Spleen (tissue), 11 donors: Measurements from ENCODE around the gene TEKTIP1. TPM values are rescaled to one million over a fixed set of nuclear protein-coding genes. Genes with fewer than 3 reads are reported as not detected.
"Not testable (repeated sequence)": the region's sequence is repeated elsewhere in the genome, so short reads cannot be mapped to it uniquely, and the experiment has no call there.

Experiments
- DNase-seq: peaks from one replicate; pipeline ENCODE4 v3.0.0-alpha.2; 2020
- H3K27ac ChIP-seq, 8 donors: fragments of 200-600 bp; sonication (generic) in 7 of 8; 1 replicate in 4 of 8; 2 replicates in 4 of 8; pipeline versions ENCODE4 v1.5.0 to v1.8.0; 2016 to 2021; ENCODE audit warnings: inconsistent platforms in 4 of 8, mild to moderate bottlenecking in 4 of 8, moderate library complexity in 1 of 8
- H3K27me3 ChIP-seq, 7 donors: fragments of 200-600 bp; sonication (generic) in 6 of 7; replicated peaks in 1 of 7; 1 replicate in 4 of 7; 2 replicates in 3 of 7; pipeline versions ENCODE4 v1.5.0 to v1.8.0; 2016 to 2021; ENCODE audit warnings: inconsistent platforms in 3 of 7, mild to moderate bottlenecking in 1 of 7
- H3K36me3 ChIP-seq, 6 donors: fragments of 200-600 bp; sonication (generic) in 5 of 6; 1 replicate in 4 of 6; 2 replicates in 2 of 6; pipeline versions ENCODE4 v1.5.0 to v1.8.0; 2016 to 2021; ENCODE audit warnings: inconsistent platforms in 2 of 6
- H3K4me1 ChIP-seq, 6 donors: fragments of 200-600 bp; sonication (generic) in 5 of 6; 1 replicate in 3 of 6; 2 replicates in 3 of 6; pipeline versions ENCODE4 v1.5.0 to v1.8.0; 2016 to 2021; ENCODE audit warnings: inconsistent platforms in 3 of 6
- H3K4me3 ChIP-seq, 8 donors: fragments of 200-600 bp; sonication (generic) in 7 of 8; 1 replicate in 4 of 8; 2 replicates in 4 of 8; pipeline versions ENCODE4 v1.5.0 to v1.8.0; 2016 to 2021; ENCODE audit warnings: inconsistent platforms in 4 of 8, mild to moderate bottlenecking in 4 of 8, moderate library complexity in 2 of 8
- H3K9me3 ChIP-seq, 8 donors: fragments of 200-600 bp; sonication (generic) in 7 of 8; 1 replicate in 4 of 8; 2 replicates in 4 of 8; pipeline versions ENCODE4 v1.5.0 to v1.8.0; 2016 to 2021; ENCODE audit warnings: inconsistent platforms in 4 of 8
- POLR2A ChIP-seq, 3 donors: fragments of 450-650 bp; IDR thresholded peaks; one replicate each; pipeline ENCODE4 v1.5.1; 2017; ENCODE audit warnings: antibody characterized with exemption in 3 of 3, mild to moderate bottlenecking in 1 of 3
- POLR2AphosphoS5 ChIP-seq, 3 donors: sonication (generic); formaldehyde crosslinking; IDR thresholded peaks; one replicate each; pipeline ENCODE4 v1.5.1; 2017; ENCODE audit warnings: antibody characterized with exemption in 3 of 3
- WGBS, 5 donors: extraction: QIAGEN DNeasy Blood & Tissue Kit in 3 of 5; methylation state at CpG; one replicate each; pipeline versions ENCODE4 v1.1.5 to v1.1.7; 2013 to 2018; 5-methylcytosine and 5-hydroxymethylcytosine counted together
- intact Hi-C: fragments of 100-400 bp; cut with DNase I; formaldehyde crosslinking; loops from one replicate; pipeline ENCODE4 v1.15.0; 2023; ENCODE audit warnings: low total_unique reads
- polyA plus RNA-seq, 3 donors: library from polyadenylated mRNA; stranded (reverse); fragments of 200-250 nt; gene quantifications; one replicate each; pipeline ENCODE4 v1.2.1, GENCODE V29; 2013
- total RNA-seq, 7 donors: library from RNA; depleted of rRNA in 3 of 7; stranded (reverse); fragments of >200 nt in 3 of 7; fragmentation: NEBNext Ultra II Directional in 4 of 7; extraction: Animal tissue kit (Norgen Biotek cat#: 25700) in 4 of 7; gene quantifications; one replicate each; pipeline versions ENCODE4 v1.1.0 to v1.2.1, GENCODE V29; 2016 to 2021
- TF ChIP-seq, protein P1 (sequence below), 11 experiments: fragments of 200-600 bp in 7 of 11; fragments of 450-650 bp in 4 of 11; sonication (generic) in 4 of 11; IDR thresholded peaks in 8 of 11; conservative IDR thresholded peaks in 3 of 11; 1 replicate in 7 of 11; 2 replicates in 4 of 11; pipeline versions ENCODE4 v1.4.0 to v1.8.0; 2016 to 2021; ENCODE audit warnings: antibody characterized with exemption in 11 of 11, inconsistent platforms in 4 of 11, mild to moderate bottlenecking in 1 of 11
- donor health status: healthy with polysubstance abuse.
- donor health status: DM: no; HTN: no; CAD: no; lungs with moderate emphysema.
- donor health status: DM: no; HTN: no; CAD: no.
- donor health status: Bipolar disorder and iron deficiency.
- donor health status: healthy.
- donor health status: DM: no; HTN: no; CAD: no.
- donor health status: DM: yes; HTN: yes; CAD: no.

The TEKTIP1 gene
- total and polyA plus RNA-seq, 10 donors, result 1.2 to 7.4 (median 3.1) TPM; not detected in 1

- no peak overlapping the region for H3K4me3 ChIP-seq
- H3K36me3 ChIP-seq, result no peaks in the 10 kb centered on the region
- 72 to 81% (median 74%) methylated on average over 17 of the region's 17 CpGs for WGBS, 5 donors
- no peaks in the 10 kb centered on the region for H3K27me3 ChIP-seq
- peaks cover 0 to 20% (median 6%) of the 10 kb centered on the region in 6 donors for H3K4me1 ChIP-seq
- no peak overlapping the region for H3K27ac ChIP-seq
- no peak for DNase-seq
- H3K9me3 ChIP-seq, result no peaks in the 10 kb centered on the region
- TF ChIP-seq POLR2A (IDR thresholded peaks at IDR 0.05) (no peak), POLR2AphosphoS5 (IDR thresholded peaks at IDR 0.05) (no peak)
- TF ChIP-seq, protein P1, sequence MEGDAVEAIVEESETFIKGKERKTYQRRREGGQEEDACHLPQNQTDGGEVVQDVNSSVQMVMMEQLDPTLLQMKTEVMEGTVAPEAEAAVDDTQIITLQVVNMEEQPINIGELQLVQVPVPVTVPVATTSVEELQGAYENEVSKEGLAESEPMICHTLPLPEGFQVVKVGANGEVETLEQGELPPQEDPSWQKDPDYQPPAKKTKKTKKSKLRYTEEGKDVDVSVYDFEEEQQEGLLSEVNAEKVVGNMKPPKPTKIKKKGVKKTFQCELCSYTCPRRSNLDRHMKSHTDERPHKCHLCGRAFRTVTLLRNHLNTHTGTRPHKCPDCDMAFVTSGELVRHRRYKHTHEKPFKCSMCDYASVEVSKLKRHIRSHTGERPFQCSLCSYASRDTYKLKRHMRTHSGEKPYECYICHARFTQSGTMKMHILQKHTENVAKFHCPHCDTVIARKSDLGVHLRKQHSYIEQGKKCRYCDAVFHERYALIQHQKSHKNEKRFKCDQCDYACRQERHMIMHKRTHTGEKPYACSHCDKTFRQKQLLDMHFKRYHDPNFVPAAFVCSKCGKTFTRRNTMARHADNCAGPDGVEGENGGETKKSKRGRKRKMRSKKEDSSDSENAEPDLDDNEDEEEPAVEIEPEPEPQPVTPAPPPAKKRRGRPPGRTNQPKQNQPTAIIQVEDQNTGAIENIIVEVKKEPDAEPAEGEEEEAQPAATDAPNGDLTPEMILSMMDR (IDR thresholded peaks at IDR 0.05 in 8 of 11, conservative IDR thresholded peaks at IDR 0.05 in 3 of 11), result no peak
- intact Hi-C loops, result no loop called here
Measured at GRCh38 chr19:3563709-3564524, 24.9 kb downstream of the TEKTIP1 start.

DNA sequence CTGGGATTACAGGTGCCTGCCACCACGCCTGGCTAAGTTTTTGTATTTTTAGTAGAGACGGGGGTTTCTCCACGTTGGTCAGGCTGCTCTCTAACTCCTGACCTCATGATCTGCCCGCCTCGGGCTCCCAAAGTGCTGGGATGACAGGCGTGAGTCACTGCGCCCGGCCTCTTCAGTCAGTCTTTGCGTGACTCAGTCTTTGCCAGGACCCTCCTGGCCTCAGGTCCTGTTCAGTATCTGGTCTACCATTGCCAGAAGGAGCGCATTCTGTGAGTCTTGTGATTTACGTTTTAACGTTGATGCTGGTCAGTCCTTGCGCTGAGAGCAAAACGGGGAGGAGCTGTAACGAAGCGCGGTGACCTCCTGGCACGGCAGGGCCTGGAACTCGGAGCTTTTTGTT is 26.2 kb downstream of the TEKTIP1 start:
- no peak overlapping the region for H3K4me3 ChIP-seq
- intact Hi-C loops, result no loop called here
- TF ChIP-seq POLR2A (IDR thresholded peaks at IDR 0.05), result no peak
- TF ChIP-seq POLR2AphosphoS5 (IDR thresholded peaks at IDR 0.05), result no peak
- TF ChIP-seq, protein P1 (IDR thresholded peaks at IDR 0.05 in 8 of 11, conservative IDR thresholded peaks at IDR 0.05 in 3 of 11), result no peak
- no peak overlapping the region for H3K27ac ChIP-seq
- H3K27me3 ChIP-seq, result no peaks in the 10 kb centered on the region
- H3K36me3 ChIP-seq, result no peaks in the 10 kb centered on the region
- DNase-seq, result no peak
- peaks cover 0 to 12% (median 5%) of the 10 kb centered on the region in 6 donors for H3K4me1 ChIP-seq
- WGBS, 5 donors, result 88 to 95% (median 92%) methylated on average over 19 of the region's 19 CpGs
- no peaks in the 10 kb centered on the region for H3K9me3 ChIP-seq

GRCh38 chr19:3570042-3570441 is 31.1 kb downstream of the TEKTIP1 start:
- intact Hi-C loops, DNase-seq: not testable (repeated sequence)
- WGBS, 5 donors, result 90 to 94% (median 92%) methylated on average over 10 to 11 of the region's 11 CpGs

DNA sequence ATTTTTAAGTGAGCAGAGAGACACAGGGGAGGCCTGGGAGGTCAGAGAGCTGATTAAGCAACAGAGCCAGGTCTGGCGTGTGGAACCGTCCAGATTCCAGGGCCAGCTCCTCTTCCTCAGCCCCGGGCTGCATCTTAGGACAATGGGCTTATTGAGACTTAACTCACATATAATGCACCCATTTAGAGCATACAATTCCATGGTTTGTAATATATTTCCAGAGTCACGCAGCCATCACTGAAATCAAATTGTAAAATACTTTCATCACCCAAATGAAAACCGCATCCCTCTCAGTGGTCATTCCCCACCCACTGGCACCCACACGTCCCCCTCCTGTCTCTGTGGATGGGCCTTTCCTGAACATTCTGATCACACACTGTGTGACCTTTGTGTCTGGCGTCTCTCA is 31.6 kb downstream of the TEKTIP1 start:
- 81 to 92% (median 84%) methylated on average over 7 of the region's 7 CpGs for WGBS, 5 donors
- Histone ChIP-seq H3K27me3 (no peaks in the 10 kb centered on the region), H3K4me1 (peaks cover 0 to 35% (median 19%) of the 10 kb centered on the region in 6 donors), H3K27ac (no peak overlapping the region), H3K9me3 (no peaks in the 10 kb centered on the region), H3K4me3 (no peak overlapping the region), H3K36me3 (peaks cover 0 to 15% (median 2%) of the 10 kb centered on the region in 6 donors)
- intact Hi-C loops, result no loop called here
- DNase-seq, result no peak
- TF ChIP-seq, protein P1 (IDR thresholded peaks at IDR 0.05 in 8 of 11, conservative IDR thresholded peaks at IDR 0.05 in 3 of 11), result no peak
- TF ChIP-seq POLR2A (IDR thresholded peaks at IDR 0.05) (no peak), POLR2AphosphoS5 (IDR thresholded peaks at IDR 0.05) (no peak)

More at GRCh38 chr19:3570042-3570441, 31.1 kb downstream of the TEKTIP1 start:
- not testable (repeated sequence) for H3K9me3 ChIP-seq, H3K27ac ChIP-seq, H3K36me3 ChIP-seq, H3K27me3 ChIP-seq, H3K4me3 ChIP-seq
- peaks cover 0 to 33% (median 19%) of the 10 kb centered on the region in 6 donors for H3K4me1 ChIP-seq
